ENCODE measurements around the gene FHIP2A.

DNA sequence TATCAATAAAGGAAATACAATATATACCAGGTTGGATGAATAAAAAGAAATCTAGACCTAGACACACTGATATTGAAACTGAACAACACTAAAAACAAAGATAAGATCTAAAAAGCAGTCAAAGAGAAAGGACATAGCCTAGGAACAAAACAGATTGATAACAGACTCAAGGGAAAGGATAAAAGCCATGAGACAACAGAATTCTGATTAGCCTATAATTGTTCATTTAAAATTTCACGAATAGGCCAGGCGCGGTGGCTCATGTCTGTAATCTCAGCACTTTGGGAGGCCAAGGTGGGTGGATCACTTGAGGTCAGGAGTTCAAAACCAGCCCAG is 48.4 kb upstream of the FHIP2A start:
- no peak for TF ChIP-seq RAD21 (IDR thresholded peaks at IDR 0.05; ENCODE audit: low read depth)
- TF ChIP-seq, protein P1, sequence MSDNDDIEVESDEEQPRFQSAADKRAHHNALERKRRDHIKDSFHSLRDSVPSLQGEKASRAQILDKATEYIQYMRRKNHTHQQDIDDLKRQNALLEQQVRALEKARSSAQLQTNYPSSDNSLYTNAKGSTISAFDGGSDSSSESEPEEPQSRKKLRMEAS (IDR thresholded peaks at IDR 0.05), result no peak
- TF ChIP-seq CEBPB (IDR thresholded peaks at IDR 0.05), result no peak
- TF ChIP-seq EGR1 (IDR thresholded peaks at IDR 0.05), result no peak
- no peak for TF ChIP-seq TCF12 (IDR thresholded peaks at IDR 0.05; ENCODE audit: low read depth)
- no peak for TF ChIP-seq FOXM1 (IDR thresholded peaks at IDR 0.05; ENCODE audit: borderline replicate concordance, low read depth)

Data from Ishikawa (cell line).